OCI-LY7 (cell line): Measurements from ENCODE around the gene PIEZO1. TPM values are rescaled to one million over a fixed set of nuclear protein-coding genes. Genes with fewer than 3 reads are reported as not detected.
"Not testable (repeated sequence)": the region's sequence is repeated elsewhere in the genome, so short reads cannot be mapped to it uniquely, and the experiment has no call there.

Source experiments
- BruUV-seq: library from RNA; stranded (reverse); fragments of 400-500 nt; replicated peaks from 2 replicates; lab custom pipeline; 2021; lab: Mats Ljungman, UMichigan
- CTCF ChIA-PET: fragments of 300-600 bp; sonication (Branson Sonifier 250); formaldehyde crosslinking; loops from one replicate; lab custom pipeline; 2022; ENCODE audit warnings: antibody characterized with exemption; ENCODE audit not compliant: unreplicated experiment; lab: Charles Lee
- POLR2A ChIA-PET: fragments of 300-600 bp; sonication (Branson Sonifier 250); formaldehyde crosslinking; loops from one replicate; lab custom pipeline; 2022; ENCODE audit warnings: antibody characterized with exemption; lab: Charles Lee
- DNase-seq: peaks from one replicate; pipeline ENCODE4 v3.0.0-alpha.2; 2015; ENCODE audit warnings: low spot score
- H2AFZ ChIP-seq: fragments of 200-600 bp; sonication (generic), shearing (Covaris generic); 2 replicates; pipeline ENCODE4 v1.6.1; 2014; ENCODE audit warnings: mild to moderate bottlenecking, antibody characterized with exemption, low read length, moderate library complexity
- H3K27ac ChIP-seq: fragments of 200-600 bp; sonication (generic); 2 replicates; pipeline ENCODE4 v1.5.1; 2014; ENCODE audit warnings: mixed run types, low read depth, mild to moderate bottlenecking, moderate library complexity, low read length, inconsistent platforms; ENCODE audit not compliant: poor library complexity, severe bottlenecking
- H3K36me3 ChIP-seq: fragments of 200-600 bp; sonication (generic); 2 replicates; pipeline ENCODE4 v1.6.1; 2014; ENCODE audit warnings: mild to moderate bottlenecking, antibody characterized with exemption, low read length, moderate library complexity, mixed read lengths; ENCODE audit not compliant: insufficient read depth
- H3K4me1 ChIP-seq: fragments of 200-600 bp; sonication (generic); 2 replicates; pipeline ENCODE4 v1.5.1; 2014; ENCODE audit warnings: mild to moderate bottlenecking, low read length; ENCODE audit not compliant: insufficient read depth, poor library complexity, severe bottlenecking
- H3K4me2 ChIP-seq: fragments of 200-600 bp; sonication (generic); 2 replicates; pipeline ENCODE4 v1.6.1; 2014; ENCODE audit warnings: mild to moderate bottlenecking, low read length
- H3K4me3 ChIP-seq: fragments of 200-600 bp; sonication (generic); 2 replicates; pipeline ENCODE4 v1.5.1; 2014; ENCODE audit warnings: mild to moderate bottlenecking, low read depth, low read length; ENCODE audit not compliant: poor library complexity, severe bottlenecking
- H3K79me2 ChIP-seq: fragments of 200-600 bp; sonication (generic); 2 replicates; pipeline ENCODE4 v1.6.1; 2016; ENCODE audit warnings: low read depth, mild to moderate bottlenecking, low read length, moderate library complexity, mixed read lengths; ENCODE audit not compliant: insufficient read depth
- H3K9me2 ChIP-seq: fragments of 200-600 bp; sonication (generic); 2 replicates; pipeline ENCODE4 v1.6.1; 2016; ENCODE audit warnings: mild to moderate bottlenecking, low read length, mixed read lengths; ENCODE audit not compliant: insufficient read depth
- H3K9me3 ChIP-seq: fragments of 200-600 bp; sonication (generic); 2 replicates; pipeline ENCODE4 v1.6.1; 2014; ENCODE audit warnings: mild to moderate bottlenecking, mixed run types, low read length, mixed read lengths
- H4K20me1 ChIP-seq: fragments of 200-600 bp; sonication (generic); 2 replicates; pipeline ENCODE4 v1.6.1; 2014; ENCODE audit warnings: mild to moderate bottlenecking, antibody characterized with exemption, low read length, moderate library complexity, mixed read lengths; ENCODE audit not compliant: insufficient read depth
- EZH2phosphoT487 ChIP-seq: fragments of 200-600 bp; sonication (generic); IDR thresholded peaks from 2 replicates; pipeline ENCODE4 v1.6.1; 2018; ENCODE audit warnings: low read depth, borderline replicate concordance, mild to moderate bottlenecking, mixed run types, antibody characterized with exemption, low read length, moderate library complexity, mixed read lengths
- intact Hi-C: fragments of 100-400 bp; cut with micrococcal nuclease; formaldehyde crosslinking; loops from one replicate; pipeline ENCODE4 v1.10.0; 2022; ENCODE audit not compliant: unreplicated experiment
- total RNA-seq, 2 experiments: library from RNA; depleted of rRNA in 1 of 2; stranded (reverse); fragments of >200 nt in 1 of 2; shearing (Covaris generic) in 1 of 2; gene quantifications; 2 replicates each; pipeline ENCODE4 v1.2.3, GENCODE V29; 2014 to 2022
- TF ChIP-seq, protein P1 (sequence below): fragments of 200-600 bp; sonication (generic); conservative IDR thresholded peaks from 2 replicates; pipeline ENCODE4 v1.5.1; 2014; ENCODE audit warnings: mild to moderate bottlenecking, antibody characterized with exemption, low read length, moderate library complexity, mixed read lengths

PIEZO1 gene
- total RNA-seq, 2 experiments from 2014 or later: 144 to 154 TPM

DNA sequence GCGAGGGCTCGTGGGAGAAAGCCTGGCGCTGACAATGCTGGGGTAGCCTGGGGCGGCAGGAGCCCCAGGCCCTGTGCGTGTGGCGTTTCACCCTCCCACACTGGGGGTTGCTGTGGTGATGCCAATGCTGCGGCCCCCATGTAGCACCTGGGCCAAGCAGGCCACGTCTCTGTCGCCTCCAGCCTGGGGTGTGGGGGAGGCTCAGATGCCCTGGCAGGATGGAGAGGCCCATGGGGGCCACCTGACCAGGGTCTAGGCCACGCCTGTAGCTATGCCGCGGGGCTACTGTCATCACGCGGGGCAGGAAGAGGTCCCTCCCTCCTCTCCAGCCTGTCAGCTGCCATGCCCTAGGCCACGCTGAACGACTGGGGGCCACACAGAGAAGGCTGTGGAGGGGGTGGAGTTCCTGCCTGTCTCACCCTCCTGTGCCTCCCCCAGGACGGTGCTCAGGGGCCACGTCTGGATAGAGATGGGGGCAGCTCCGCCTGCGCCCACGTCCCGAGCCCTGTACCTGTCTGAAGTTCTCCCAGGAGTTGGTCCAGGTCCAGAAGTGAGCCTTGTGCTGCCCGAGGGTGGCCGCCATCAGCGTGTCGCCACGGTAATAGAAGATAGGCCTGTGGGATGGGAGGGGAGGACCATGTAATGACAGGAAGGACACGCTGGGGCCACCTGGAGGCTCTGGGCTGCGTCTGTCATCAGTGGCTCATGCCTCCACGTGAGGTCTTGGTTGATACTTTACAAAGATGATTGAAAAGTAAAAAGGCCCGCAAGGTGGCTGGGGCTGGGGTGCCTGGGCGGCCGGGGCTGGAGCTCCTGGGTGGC lies 39.4 kb upstream of the PIEZO1 start:
- Histone ChIP-seq H3K4me1 (no peaks in the 10 kb centered on the region), H4K20me1 (no peaks in the 10 kb centered on the region), H3K9me3 (no peaks in the 10 kb centered on the region), H3K79me2 (no peaks in the 10 kb centered on the region), H3K36me3 (no peaks in the 10 kb centered on the region), H3K4me3 (no peak overlapping the region), H2AFZ (no peak overlapping the region), H3K9me2 (no peaks in the 10 kb centered on the region), H3K4me2 (no peak overlapping the region), H3K27ac (no peak overlapping the region)
- no peak for DNase-seq
- TF ChIP-seq EZH2phosphoT487: no peak
- TF ChIP-seq, protein P1, sequence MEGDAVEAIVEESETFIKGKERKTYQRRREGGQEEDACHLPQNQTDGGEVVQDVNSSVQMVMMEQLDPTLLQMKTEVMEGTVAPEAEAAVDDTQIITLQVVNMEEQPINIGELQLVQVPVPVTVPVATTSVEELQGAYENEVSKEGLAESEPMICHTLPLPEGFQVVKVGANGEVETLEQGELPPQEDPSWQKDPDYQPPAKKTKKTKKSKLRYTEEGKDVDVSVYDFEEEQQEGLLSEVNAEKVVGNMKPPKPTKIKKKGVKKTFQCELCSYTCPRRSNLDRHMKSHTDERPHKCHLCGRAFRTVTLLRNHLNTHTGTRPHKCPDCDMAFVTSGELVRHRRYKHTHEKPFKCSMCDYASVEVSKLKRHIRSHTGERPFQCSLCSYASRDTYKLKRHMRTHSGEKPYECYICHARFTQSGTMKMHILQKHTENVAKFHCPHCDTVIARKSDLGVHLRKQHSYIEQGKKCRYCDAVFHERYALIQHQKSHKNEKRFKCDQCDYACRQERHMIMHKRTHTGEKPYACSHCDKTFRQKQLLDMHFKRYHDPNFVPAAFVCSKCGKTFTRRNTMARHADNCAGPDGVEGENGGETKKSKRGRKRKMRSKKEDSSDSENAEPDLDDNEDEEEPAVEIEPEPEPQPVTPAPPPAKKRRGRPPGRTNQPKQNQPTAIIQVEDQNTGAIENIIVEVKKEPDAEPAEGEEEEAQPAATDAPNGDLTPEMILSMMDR: no peak
- ChIA-PET CTCF (no interaction called here), POLR2A (interaction anchor here (0.6 kb wide), 1 partner anchor 160 kb away, joined by 3 read pairs; no protein-coding TSS in a partner anchor)
- no TSS peak for BruUV-seq
- intact Hi-C loops: no loop called here

DNA sequence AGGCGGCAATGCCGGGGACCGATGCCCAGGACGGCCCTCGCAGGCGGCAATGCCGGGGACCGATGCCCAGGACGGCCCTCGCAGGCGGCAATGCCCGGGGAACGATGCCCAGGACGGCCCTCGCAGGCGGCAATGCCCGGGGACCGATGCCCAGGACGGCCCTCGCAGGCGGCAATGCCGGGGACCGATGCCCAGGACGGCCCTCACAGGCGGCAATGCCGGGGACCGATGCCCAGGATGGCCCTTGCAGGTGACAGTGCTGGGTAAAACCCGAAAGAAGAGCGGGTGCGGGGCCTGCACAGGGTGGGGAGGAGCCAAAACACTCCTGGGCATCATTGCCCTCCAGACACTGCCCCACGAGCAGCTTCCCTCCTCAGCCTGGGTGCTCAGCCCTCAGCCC lies 38.6 kb upstream of the PIEZO1 start:
- H3K27ac ChIP-seq, H3K9me2 ChIP-seq, H3K4me3 ChIP-seq, POLR2A ChIA-PET, H4K20me1 ChIP-seq, CTCF ChIA-PET, H3K9me3 ChIP-seq, H3K4me2 ChIP-seq, H3K4me1 ChIP-seq, H3K79me2 ChIP-seq, H2AFZ ChIP-seq, intact Hi-C loops, BruUV-seq, H3K36me3 ChIP-seq, DNase-seq: not testable (repeated sequence)

DNA sequence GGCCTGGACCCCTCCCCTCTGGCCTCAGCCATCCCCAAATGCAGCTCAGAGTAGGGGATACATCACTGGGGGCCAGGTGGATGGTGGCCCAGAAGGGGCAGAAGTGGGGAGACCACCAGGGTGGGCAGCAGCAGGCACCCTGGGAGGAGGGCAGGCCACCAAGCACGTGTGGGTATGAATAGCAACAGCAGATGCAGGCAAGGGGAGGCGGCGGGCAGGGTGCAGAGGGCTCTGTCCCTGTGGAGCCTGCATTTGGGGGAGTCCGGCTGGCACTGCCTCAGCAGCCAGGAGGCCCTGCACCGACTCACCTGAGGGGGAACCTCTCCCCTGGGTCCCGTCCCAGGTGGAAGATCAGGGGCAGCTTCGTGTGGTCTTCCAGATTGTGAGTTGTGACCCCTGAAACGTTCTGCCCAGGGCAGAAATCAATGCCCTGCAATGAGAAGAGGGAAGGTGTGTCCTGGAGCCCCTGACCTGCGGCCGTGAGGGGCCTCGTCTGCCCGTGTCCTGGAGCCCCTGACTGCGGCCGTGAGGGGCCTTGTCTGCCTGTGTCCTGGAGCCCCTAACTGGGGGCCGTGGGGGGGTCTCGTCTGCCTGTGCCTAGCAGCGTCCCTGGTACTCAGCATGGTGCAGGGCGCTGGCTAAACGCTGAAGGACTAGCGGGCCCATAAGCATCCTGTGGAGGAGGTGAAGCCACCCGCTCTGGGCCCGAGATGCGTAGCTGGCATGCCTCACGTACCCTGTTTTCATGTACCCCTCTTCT lies 37.4 kb upstream of the PIEZO1 start:
- BruUV-seq: no TSS peak
- H3K4me3 ChIP-seq: no peak overlapping the region
- ChIA-PET CTCF (no interaction called here), POLR2A (no interaction called here)
- no peaks in the 10 kb centered on the region for H3K36me3 ChIP-seq
- H4K20me1 ChIP-seq: no peaks in the 10 kb centered on the region
- intact Hi-C loops: no loop called here
- no peaks in the 10 kb centered on the region for H3K9me3 ChIP-seq
- TF ChIP-seq, protein P1: no peak
- no peak for TF ChIP-seq EZH2phosphoT487
- H3K79me2 ChIP-seq: no peaks in the 10 kb centered on the region
- no peaks in the 10 kb centered on the region for H3K9me2 ChIP-seq
- H3K4me1 ChIP-seq: no peaks in the 10 kb centered on the region
- H3K27ac ChIP-seq: no peak overlapping the region
- no peak overlapping the region for H2AFZ ChIP-seq
- no peak overlapping the region for H3K4me2 ChIP-seq
- DNase-seq: no peak
